Stimulated activated CD4-positive, alpha-beta T cell treated with anti-CD3 and anti-CD28 coated beads, Interleukin-4, amount 100 ng/mL, for 4 hours (primary cell): Measurements from ENCODE around the gene MTPN.

ENCODE experiments used
- DNase-seq, 2 experiments: peaks; one replicate each; pipeline ENCODE4 v3.0.0-alpha.2; 2020

MTPN gene

DNA sequence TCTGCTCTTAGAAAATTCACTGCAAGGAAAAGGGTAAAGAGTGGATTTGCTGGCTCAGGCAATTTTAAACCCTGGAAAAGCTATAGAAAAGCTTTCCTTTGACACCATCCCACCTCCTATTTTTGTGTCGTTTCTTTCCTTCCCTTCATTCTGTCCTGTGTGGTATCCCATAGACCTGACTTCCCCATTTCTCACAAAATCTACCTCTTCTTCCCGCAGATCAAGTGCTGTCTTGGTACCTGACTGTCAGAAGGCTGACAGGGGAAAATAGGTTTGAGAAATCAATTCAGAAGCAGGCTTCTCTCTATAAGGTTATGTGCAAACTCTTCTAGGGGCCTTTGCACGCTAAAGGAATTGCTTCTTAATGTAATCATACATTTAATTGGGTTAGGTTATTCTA is 98.9 kb downstream of the MTPN start:
- DNase-seq = no peak

DNA sequence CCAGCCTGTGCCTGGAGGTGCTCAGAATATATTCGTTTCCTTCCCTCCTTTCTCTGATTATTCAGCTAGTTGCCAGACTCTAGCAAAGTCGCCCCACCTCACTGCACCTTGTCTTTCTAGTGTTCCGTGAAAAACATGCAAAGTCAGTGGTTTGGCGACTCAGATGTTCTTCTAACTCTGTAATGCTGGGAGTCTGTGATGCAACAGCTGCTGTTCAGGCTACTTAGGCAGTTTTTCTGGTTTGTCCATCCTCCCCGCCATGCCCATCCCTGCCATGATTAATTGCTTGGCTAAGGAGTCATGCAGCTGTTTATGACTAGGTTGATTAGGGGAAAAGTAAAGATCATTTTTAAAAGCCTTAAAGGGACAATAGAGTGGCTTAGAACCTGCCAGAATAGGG is 99.4 kb downstream of the MTPN start:
- DNase-seq = no peak
